ENCODE measurements around the gene ADARB1.

ADARB1 gene

DNA sequence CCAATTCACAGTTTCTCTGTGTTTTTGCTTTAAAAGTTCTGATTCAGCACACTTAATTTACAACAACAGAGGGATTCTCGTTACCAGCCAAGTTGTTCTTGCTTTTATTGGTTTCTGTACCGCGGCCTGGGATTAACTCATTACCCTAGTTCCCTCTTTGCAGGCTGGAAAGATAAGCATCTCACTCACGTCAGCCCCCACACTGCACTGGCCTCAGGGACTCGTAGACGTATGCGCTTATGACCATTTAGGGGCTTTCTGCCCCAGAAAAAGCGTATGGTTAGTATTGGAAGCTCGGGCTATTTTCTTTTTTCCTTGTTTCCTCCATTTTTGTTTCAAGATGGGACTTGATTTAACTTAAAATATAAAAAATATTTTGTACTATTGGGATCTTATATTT lies 137.3 kb downstream of the ADARB1 start:
- no peak for DNase-seq

- DNase-seq, result no peak
Measured at GRCh38 chr21:45213392-45213791, 139.0 kb downstream of the ADARB1 start.

GRCh38 chr21:45215213-45215612 lies 140.8 kb downstream of the ADARB1 start:
- no peak for DNase-seq

DNA sequence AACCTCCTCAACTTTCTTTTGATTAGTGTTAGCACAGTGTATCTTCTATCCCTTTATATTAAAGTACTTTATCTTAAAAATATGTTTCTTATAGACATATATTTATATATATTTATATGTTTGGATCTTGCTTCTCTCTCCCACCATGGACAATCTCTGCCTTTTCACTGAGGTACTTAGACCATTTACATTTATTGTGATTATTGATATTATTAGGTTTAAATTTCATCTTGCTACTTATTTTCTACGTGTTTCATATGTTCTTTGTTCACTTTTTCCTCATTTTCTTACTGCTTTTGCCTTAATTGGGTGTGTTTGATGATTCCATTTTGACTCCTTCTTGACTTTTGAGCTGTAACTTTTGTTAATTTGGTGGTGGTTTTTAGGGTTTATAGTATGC lies 142.6 kb downstream of the ADARB1 start:
- DNase-seq, result no peak

GRCh38 chr21:45219517-45219916 lies 145.1 kb downstream of the ADARB1 start:
- no peak for DNase-seq

DNA sequence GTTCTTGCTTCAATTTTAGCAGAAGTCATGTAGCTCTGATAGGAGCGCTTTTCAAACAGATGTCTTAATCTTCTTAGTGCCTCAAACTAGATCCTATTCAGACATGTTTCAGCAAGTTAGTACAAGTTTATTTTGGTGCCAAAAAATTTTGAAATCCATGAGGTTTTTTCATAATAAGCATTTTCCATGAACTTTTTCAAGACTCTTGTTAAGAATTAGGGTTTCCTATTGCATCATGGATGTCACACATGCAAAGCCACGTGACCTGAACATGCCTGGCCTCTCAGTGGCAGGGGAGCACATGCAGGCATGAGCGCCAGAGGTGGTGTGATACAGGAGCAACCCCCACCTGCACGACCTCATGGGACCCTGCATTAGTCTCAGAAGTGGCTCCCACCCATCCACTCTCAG lies 145.7 kb downstream of the ADARB1 start:
- no peak for DNase-seq

GRCh38 chr21:45220714-45221490 lies 146.5 kb downstream of the ADARB1 start:
- DNase-seq, result no peak

GRCh38 chr21:45222001-45222400 lies 147.6 kb downstream of the ADARB1 start:
- DNase-seq, result no peak

DNA sequence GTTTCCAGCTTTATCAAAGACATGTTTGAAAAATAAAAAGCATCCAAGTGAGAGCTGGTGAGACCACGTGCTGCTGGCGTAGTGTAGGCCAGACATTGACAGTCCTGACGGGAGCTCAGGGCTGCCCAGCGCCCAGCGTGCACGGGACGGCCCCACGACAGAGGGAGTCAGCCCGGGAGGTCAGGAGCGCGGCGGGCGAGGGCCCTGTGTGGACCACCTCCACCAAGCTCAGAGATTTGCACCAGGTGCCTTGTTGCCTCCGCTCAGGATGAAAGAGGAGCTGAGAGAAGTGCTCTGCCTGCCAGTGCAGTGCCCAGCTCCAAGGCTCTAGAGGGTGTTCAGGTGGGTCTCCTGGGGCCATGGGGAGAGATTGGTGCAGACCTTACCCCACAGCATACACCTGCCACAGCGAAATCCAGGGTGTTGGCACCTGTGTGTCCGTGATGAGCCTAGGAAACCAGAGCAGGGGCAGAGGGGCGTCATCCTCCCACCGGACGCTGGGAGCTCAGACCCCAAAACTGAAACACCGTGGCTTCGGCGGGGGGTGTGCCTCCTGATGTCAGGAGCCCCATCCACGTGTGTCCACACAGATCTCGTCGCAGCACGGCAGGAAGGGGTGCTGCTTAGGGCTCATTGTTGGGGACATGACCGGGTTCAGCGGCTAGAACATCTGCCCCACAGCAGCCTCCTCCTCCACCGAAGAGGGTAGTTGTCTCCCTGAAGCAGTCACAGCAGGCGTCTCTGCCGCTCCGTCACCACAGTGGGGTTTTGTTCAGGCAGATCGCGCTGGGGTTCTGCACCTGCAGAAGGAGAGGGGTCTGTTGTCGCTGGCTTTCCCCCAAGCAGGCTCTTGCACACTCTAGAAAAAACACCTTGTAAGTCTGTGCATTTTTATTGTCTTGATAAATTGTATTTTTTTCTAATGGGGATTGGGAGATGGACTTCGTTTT lies 149.1 kb downstream of the ADARB1 start:
- no peak for DNase-seq

- DNase-seq, result no peak
Measured at GRCh38 chr21:45224189-45224938, 150.0 kb downstream of the ADARB1 start.

GRCh38 chr21:45225041-45225740 lies 150.8 kb downstream of the ADARB1 start:
- DNase-seq, result no peak

- no peak for DNase-seq
Measured at GRCh38 chr21:45225741-45226327, 151.5 kb downstream of the ADARB1 start.

- no peak for DNase-seq
Measured at GRCh38 chr21:45226540-45227326, 152.4 kb downstream of the ADARB1 start.

GRCh38 chr21:45227735-45228134 lies 153.4 kb downstream of the ADARB1 start:
- no peak for DNase-seq

DNA sequence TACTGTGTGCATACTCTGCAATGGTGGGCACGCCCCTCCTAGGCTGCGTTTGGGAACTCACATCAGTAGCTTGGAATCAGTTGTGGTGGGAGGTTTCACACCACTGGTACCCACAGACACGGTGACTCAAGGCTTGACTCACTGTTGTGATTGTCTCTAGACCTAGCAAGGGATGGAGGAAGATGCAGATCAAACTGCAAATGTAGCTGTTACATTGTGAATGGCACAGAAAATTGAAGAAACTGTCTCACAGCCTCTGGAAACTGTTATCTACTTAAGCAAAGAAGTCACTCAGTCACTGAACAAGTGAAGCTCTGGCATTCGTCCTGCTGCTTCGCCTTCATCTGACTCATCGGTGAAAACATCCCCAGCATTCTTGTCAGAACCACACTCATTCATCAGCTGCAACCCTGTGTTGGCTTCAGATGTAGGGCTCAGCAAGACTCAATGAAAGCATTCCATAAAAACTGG lies 153.8 kb downstream of the ADARB1 start:
- peak; percentile 30 for DNase-seq

DNA sequence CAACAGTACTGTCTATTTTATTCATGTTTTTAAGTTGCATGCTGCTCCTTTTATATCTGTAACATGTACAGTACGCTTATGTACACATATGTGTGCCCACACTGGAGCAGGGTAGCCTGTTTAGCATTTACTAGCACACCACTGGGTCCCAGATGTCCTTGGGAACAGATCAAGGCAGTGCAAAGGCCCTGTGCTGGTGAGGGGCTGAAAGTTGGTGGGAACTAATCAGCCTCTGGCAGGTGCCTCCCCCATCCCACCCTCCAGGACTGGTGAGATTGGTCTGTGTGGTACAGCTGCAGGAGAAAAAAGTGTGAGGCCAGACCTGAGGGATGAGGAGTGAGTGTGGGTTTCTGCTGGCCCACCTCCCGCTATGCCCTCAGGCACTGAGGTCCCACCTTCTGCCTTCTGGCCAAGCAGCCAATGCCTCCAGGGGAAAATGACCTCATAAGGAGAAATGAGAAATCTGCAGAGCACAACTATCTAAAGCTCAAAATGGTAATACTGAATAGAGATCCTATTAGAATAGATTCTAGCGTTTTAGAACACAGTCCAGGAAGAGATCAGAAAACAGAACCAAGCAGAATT lies 154.4 kb downstream of the ADARB1 start:
- no peak for DNase-seq

- DNase-seq, result no peak
Measured at GRCh38 chr21:45231705-45232104, 157.3 kb downstream of the ADARB1 start.

- no peak for DNase-seq
Measured at GRCh38 chr21:45234127-45234526, 159.7 kb downstream of the ADARB1 start.

DNA sequence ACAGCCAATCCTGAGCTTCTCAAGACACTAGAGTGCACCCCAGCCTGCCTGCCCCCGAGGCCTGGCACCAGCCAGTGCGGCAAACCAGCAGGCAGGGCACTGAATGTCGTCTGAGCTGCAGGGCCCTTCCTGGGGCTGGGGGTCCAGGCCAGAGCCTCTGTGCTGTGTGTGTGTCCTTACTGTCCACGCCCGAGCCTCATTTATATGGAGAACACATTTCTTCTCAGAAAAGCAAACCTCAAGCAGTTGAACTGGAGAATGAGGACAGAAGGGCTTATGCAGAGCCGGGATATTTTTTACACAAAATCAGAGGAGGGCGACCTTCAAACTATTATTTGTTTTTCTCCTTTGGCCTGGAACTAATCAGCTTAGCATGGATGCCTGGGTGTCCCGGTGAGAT lies 160.6 kb downstream of the ADARB1 start:
- no peak for DNase-seq

- no peak for DNase-seq
Measured at GRCh38 chr21:45235488-45235887, 161.1 kb downstream of the ADARB1 start.

DNA sequence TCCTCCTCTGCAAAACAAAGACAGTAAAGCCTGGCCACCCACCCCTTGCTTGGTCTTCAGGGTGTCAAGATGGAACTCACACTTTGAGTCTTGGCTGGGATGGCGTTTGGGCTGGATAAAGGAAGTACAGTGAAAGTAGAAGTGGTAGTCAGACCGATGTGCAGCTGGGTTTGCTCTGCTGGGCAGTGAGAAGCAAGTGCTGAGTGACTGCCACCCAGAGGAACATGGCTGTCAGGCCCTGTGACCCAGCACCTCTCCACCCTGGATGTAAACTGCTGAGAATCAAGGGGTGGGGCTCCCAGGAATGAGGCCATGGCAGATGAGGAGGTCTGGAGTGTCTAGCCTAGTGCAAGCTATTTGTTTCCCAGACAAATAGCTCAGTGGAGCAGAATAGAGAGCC lies 162.1 kb downstream of the ADARB1 start:
- no peak for DNase-seq
